ENCODE data around the gene TUBGCP6.

TUBGCP6 gene

DNA sequence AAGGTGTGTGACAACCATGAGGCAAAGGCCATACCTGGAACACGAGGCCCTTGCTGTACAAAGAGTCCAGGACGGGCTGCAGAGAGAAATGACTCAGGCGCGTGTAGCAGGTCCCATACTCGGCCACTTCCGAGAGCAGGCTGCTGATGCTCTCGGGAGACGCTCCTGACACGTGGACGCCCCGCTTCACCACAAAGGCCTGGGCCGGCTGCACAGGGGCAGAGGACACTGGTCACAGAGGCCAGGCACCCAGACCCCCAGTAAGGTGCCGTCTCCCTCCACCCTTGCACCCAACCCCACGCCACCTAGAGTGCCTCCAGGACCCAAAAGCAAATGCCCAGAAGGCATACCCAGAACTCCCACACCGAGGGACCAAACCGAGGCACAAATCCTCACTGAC lies 15.5 kb downstream of the TUBGCP6 start:
- peaks cover 0 to 74% (median 58%) of the 10 kb centered on the region in 5 donors for H3K36me3 ChIP-seq (ENCODE audit: control insufficient read depth in 5 of 5, insufficient read depth in 5 of 5, low read length in 5 of 5)
- no peaks in the 10 kb centered on the region for H3K4me1 ChIP-seq (ENCODE audit: control insufficient read depth in 5 of 5, insufficient read depth in 5 of 5, low read length in 5 of 5)
- H3K27me3 ChIP-seq (ENCODE audit: control insufficient read depth in 5 of 5, insufficient read depth in 4 of 5, low read length in 5 of 5): no peaks in the 10 kb centered on the region
- H3K9me3 ChIP-seq (ENCODE audit: control insufficient read depth in 5 of 5, low read length in 5 of 5): no peaks in the 10 kb centered on the region
- no peak overlapping the region for H3K27ac ChIP-seq (ENCODE audit: low read depth, low read length)
- H3K4me3 ChIP-seq (ENCODE audit: low read depth in 1 of 5, low read length in 5 of 5): no peak overlapping the region
- H3K9ac ChIP-seq (ENCODE audit: low read length in 5 of 5): no peak overlapping the region

- no peaks in the 10 kb centered on the region for H3K9me3 ChIP-seq (ENCODE audit: control insufficient read depth in 5 of 5, low read length in 5 of 5)
- peaks cover 0 to 77% (median 66%) of the 10 kb centered on the region in 5 donors for H3K36me3 ChIP-seq (ENCODE audit: control insufficient read depth in 5 of 5, insufficient read depth in 5 of 5, low read length in 5 of 5)
- H3K9ac ChIP-seq (ENCODE audit: low read length in 5 of 5): no peak overlapping the region
- no peaks in the 10 kb centered on the region for H3K4me1 ChIP-seq (ENCODE audit: control insufficient read depth in 5 of 5, insufficient read depth in 5 of 5, low read length in 5 of 5)
- no peaks in the 10 kb centered on the region for H3K27me3 ChIP-seq (ENCODE audit: control insufficient read depth in 5 of 5, insufficient read depth in 4 of 5, low read length in 5 of 5)
- no peak overlapping the region for H3K27ac ChIP-seq (ENCODE audit: low read depth, low read length)
- H3K4me3 ChIP-seq (ENCODE audit: low read depth in 1 of 5, low read length in 5 of 5): no peak overlapping the region
Measured at GRCh38 chr22:50228366-50228765, 16.5 kb downstream of the TUBGCP6 start.

GRCh38 chr22:50227579-50228215 lies 17.1 kb downstream of the TUBGCP6 start:
- peaks cover 0 to 77% (median 66%) of the 10 kb centered on the region in 5 donors for H3K36me3 ChIP-seq (ENCODE audit: control insufficient read depth in 5 of 5, insufficient read depth in 5 of 5, low read length in 5 of 5)
- no peaks in the 10 kb centered on the region for H3K9me3 ChIP-seq (ENCODE audit: control insufficient read depth in 5 of 5, low read length in 5 of 5)
- no peak overlapping the region for H3K9ac ChIP-seq (ENCODE audit: low read length in 5 of 5)
- no peak overlapping the region for H3K4me3 ChIP-seq (ENCODE audit: low read depth in 1 of 5, low read length in 5 of 5)
- H3K4me1 ChIP-seq (ENCODE audit: control insufficient read depth in 5 of 5, insufficient read depth in 5 of 5, low read length in 5 of 5): no peaks in the 10 kb centered on the region
- no peaks in the 10 kb centered on the region for H3K27me3 ChIP-seq (ENCODE audit: control insufficient read depth in 5 of 5, insufficient read depth in 4 of 5, low read length in 5 of 5)
- no peak overlapping the region for H3K27ac ChIP-seq (ENCODE audit: low read depth, low read length)

GRCh38 chr22:50226875-50227165 lies 18.0 kb downstream of the TUBGCP6 start:
- Histone ChIP-seq H3K4me3 (ENCODE audit: low read depth in 1 of 5, low read length in 5 of 5) (no peak overlapping the region), H3K9me3 (ENCODE audit: control insufficient read depth in 5 of 5, low read length in 5 of 5) (no peaks in the 10 kb centered on the region), H3K4me1 (ENCODE audit: control insufficient read depth in 5 of 5, insufficient read depth in 5 of 5, low read length in 5 of 5) (no peaks in the 10 kb centered on the region), H3K36me3 (ENCODE audit: control insufficient read depth in 5 of 5, insufficient read depth in 5 of 5, low read length in 5 of 5) (peaks cover 0 to 77% (median 67%) of the 10 kb centered on the region in 5 donors), H3K27me3 (ENCODE audit: control insufficient read depth in 5 of 5, insufficient read depth in 4 of 5, low read length in 5 of 5) (no peaks in the 10 kb centered on the region), H3K27ac (ENCODE audit: low read depth, low read length) (no peak overlapping the region), H3K9ac (ENCODE audit: low read length in 5 of 5) (no peak overlapping the region)

DNA sequence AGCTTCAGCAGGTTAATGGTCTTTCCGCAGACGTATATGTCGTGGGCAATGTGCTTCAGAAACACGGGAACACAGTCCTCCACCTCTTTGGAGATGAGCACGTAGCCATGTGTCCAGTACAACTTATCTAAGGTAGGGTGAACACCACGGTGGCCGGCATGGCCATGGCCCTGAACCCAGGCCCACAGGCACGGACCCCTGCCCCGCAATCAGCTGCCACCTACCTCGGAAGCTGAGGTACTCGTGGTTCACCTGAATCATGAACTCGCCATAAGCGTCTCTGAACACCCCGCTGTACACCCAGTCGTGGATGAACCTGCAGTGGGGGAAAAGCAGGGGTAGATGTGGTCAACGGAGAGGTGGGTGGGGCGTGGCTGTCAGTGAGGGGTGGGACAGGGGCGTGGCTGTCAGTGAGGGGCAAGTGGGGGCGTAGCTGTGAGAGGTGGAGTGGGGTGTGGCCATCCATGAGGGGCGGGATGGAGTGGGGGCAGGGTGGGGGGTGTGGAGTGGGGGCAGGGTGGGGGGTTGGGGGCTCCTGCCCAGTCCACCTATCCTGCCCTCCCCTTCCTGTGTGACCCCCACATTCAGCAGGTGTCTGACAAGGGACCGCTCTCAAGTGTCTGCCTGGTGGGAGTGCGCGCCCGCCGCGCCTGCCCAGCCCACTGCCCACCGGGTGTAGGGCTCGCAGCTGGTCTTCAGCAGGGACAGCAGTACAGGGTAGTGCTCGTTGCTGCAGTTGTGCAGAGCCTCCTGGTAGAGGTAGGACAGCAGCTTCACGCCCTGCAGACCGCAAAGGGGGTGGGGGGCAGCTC lies 18.6 kb downstream of the TUBGCP6 start:
- Histone ChIP-seq H3K27ac (ENCODE audit: low read depth, low read length) (no peak overlapping the region), H3K36me3 (ENCODE audit: control insufficient read depth in 5 of 5, insufficient read depth in 5 of 5, low read length in 5 of 5) (peaks cover 0 to 83% (median 73%) of the 10 kb centered on the region in 5 donors)

GRCh38 chr22:50225200-50225969 lies 19.4 kb downstream of the TUBGCP6 start:
- Histone ChIP-seq H3K9ac (ENCODE audit: low read length in 5 of 5) (no peak overlapping the region), H3K27ac (ENCODE audit: low read depth, low read length) (no peak overlapping the region), H3K27me3 (ENCODE audit: control insufficient read depth in 5 of 5, insufficient read depth in 4 of 5, low read length in 5 of 5) (no peaks in the 10 kb centered on the region), H3K4me3 (ENCODE audit: low read depth in 1 of 5, low read length in 5 of 5) (no peak overlapping the region), H3K36me3 (ENCODE audit: control insufficient read depth in 5 of 5, insufficient read depth in 5 of 5, low read length in 5 of 5) (peaks cover 0 to 92% (median 82%) of the 10 kb centered on the region in 5 donors), H3K4me1 (ENCODE audit: control insufficient read depth in 5 of 5, insufficient read depth in 5 of 5, low read length in 5 of 5) (no peaks in the 10 kb centered on the region), H3K9me3 (ENCODE audit: control insufficient read depth in 5 of 5, low read length in 5 of 5) (no peaks in the 10 kb centered on the region)

More for the DNA sequence above, 18.6 kb downstream of the TUBGCP6 start:
- no peak overlapping the region for H3K9ac ChIP-seq (ENCODE audit: low read length in 5 of 5)
- H3K4me1 ChIP-seq (ENCODE audit: control insufficient read depth in 5 of 5, insufficient read depth in 5 of 5, low read length in 5 of 5): no peaks in the 10 kb centered on the region
- H3K9me3 ChIP-seq (ENCODE audit: control insufficient read depth in 5 of 5, low read length in 5 of 5): no peaks in the 10 kb centered on the region
- no peaks in the 10 kb centered on the region for H3K27me3 ChIP-seq (ENCODE audit: control insufficient read depth in 5 of 5, insufficient read depth in 4 of 5, low read length in 5 of 5)
- no peak overlapping the region for H3K4me3 ChIP-seq (ENCODE audit: low read depth in 1 of 5, low read length in 5 of 5)

DNA sequence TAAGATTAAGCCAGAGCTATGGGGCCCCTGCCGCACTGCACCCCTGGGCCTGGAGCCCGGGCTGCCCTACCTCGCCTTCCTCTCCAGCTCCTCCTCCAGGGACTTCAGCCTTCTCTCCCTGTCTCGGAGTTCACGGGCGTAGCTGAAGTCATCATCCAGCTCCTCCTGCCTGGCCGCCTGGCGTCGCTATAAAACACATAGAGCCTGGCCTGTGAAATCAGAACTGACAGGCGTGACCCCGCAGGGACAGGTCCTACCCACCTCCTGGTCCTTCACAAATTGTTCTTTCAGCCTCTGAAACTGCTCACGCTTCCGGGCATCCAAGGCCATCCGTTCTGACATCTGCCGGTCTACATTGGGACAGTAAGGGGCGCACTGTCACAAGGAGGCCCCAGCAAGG lies 20.8 kb downstream of the TUBGCP6 start:
- no peak overlapping the region for H3K4me3 ChIP-seq (ENCODE audit: low read depth in 1 of 5, low read length in 5 of 5)
- no peaks in the 10 kb centered on the region for H3K27me3 ChIP-seq (ENCODE audit: control insufficient read depth in 5 of 5, insufficient read depth in 4 of 5, low read length in 5 of 5)
- peaks cover 0 to 93% (median 81%) of the 10 kb centered on the region in 5 donors for H3K36me3 ChIP-seq (ENCODE audit: control insufficient read depth in 5 of 5, insufficient read depth in 5 of 5, low read length in 5 of 5)
- no peaks in the 10 kb centered on the region for H3K9me3 ChIP-seq (ENCODE audit: control insufficient read depth in 5 of 5, low read length in 5 of 5)
- H3K9ac ChIP-seq (ENCODE audit: low read length in 5 of 5): no peak overlapping the region
- H3K4me1 ChIP-seq (ENCODE audit: control insufficient read depth in 5 of 5, insufficient read depth in 5 of 5, low read length in 5 of 5): peaks cover 0 to 5% (median 3%) of the 10 kb centered on the region in 5 donors
- no peak overlapping the region for H3K27ac ChIP-seq (ENCODE audit: low read depth, low read length)

- peaks cover 0 to 5% (median 3%) of the 10 kb centered on the region in 5 donors for H3K4me1 ChIP-seq (ENCODE audit: control insufficient read depth in 5 of 5, insufficient read depth in 5 of 5, low read length in 5 of 5)
- H3K4me3 ChIP-seq (ENCODE audit: low read depth in 1 of 5, low read length in 5 of 5): no peak overlapping the region
- no peaks in the 10 kb centered on the region for H3K9me3 ChIP-seq (ENCODE audit: control insufficient read depth in 5 of 5, low read length in 5 of 5)
- H3K27me3 ChIP-seq (ENCODE audit: control insufficient read depth in 5 of 5, insufficient read depth in 4 of 5, low read length in 5 of 5): no peaks in the 10 kb centered on the region
- H3K27ac ChIP-seq (ENCODE audit: low read depth, low read length): no peak overlapping the region
- peaks cover 0 to 94% (median 87%) of the 10 kb centered on the region in 5 donors for H3K36me3 ChIP-seq (ENCODE audit: control insufficient read depth in 5 of 5, insufficient read depth in 5 of 5, low read length in 5 of 5)
- H3K9ac ChIP-seq (ENCODE audit: low read length in 5 of 5): no peak overlapping the region
Measured at GRCh38 chr22:50222508-50222907, 22.3 kb downstream of the TUBGCP6 start.

DNA sequence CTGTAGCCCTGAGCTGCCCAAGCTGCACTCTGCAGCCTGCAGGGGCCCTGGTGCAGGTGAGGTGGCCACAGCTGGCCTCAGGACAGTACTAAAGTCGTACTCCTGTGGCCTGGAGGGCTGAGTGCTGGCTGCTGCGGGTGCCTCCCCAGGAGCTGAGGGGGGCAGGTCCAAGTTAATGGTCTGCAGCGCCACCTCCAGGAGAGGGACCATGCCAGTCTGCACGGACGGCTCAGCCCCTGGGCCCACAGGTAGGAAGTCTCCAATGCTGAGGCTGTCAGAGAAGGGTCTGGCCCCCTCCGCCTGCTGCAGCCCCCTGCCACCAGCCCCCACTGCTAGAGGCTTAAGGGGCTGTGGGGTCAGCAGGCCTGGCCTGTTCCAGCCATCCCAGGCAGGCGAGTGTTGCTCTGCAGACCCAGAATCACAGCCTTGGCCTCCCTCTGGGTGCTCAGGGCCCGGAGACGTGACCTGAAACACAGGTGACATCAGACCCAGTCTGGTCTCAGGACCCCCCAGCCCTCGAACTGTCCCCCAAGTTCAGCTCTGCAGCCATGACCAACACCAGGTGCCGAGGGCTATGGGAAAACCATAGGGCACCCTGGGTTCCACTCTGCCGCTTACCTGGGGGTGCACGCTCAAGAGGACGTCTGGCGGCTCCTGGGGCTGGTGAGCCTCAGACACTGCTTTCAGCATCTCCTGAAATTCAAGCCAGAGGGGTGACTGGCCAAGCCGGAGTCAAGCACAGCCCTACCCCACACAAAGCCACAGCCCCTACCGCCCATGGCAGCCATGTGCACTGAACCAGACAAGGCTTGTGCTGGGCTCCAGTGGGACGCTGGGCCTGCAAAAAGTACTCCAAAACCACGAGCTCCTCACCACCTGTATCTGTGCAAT lies 23.2 kb downstream of the TUBGCP6 start:
- no peak overlapping the region for H3K27ac ChIP-seq (ENCODE audit: low read depth, low read length)
- no peak overlapping the region for H3K9ac ChIP-seq (ENCODE audit: low read length in 5 of 5)
- H3K9me3 ChIP-seq (ENCODE audit: control insufficient read depth in 5 of 5, low read length in 5 of 5): no peaks in the 10 kb centered on the region
- peaks cover 0 to 94% (median 87%) of the 10 kb centered on the region in 5 donors for H3K36me3 ChIP-seq (ENCODE audit: control insufficient read depth in 5 of 5, insufficient read depth in 5 of 5, low read length in 5 of 5)
- no peak overlapping the region for H3K4me3 ChIP-seq (ENCODE audit: low read depth in 1 of 5, low read length in 5 of 5)
- peaks cover 0 to 5% (median 3%) of the 10 kb centered on the region in 5 donors for H3K4me1 ChIP-seq (ENCODE audit: control insufficient read depth in 5 of 5, insufficient read depth in 5 of 5, low read length in 5 of 5)
- H3K27me3 ChIP-seq (ENCODE audit: control insufficient read depth in 5 of 5, insufficient read depth in 4 of 5, low read length in 5 of 5): no peaks in the 10 kb centered on the region
